OCI-LY7 (cell line): ENCODE data around the gene HS1BP3.

ENCODE experiments used
- EZH2phosphoT487 ChIP-seq: fragments of 200-600 bp; sonication (generic); IDR thresholded peaks from 2 replicates; pipeline ENCODE4 v1.6.1; 2018; ENCODE audit warnings: low read depth, borderline replicate concordance, mild to moderate bottlenecking, mixed run types, antibody characterized with exemption, low read length, moderate library complexity, mixed read lengths
- TF ChIP-seq, protein P1 (sequence below): fragments of 200-600 bp; sonication (generic); conservative IDR thresholded peaks from 2 replicates; pipeline ENCODE4 v1.5.1; 2014; ENCODE audit warnings: mild to moderate bottlenecking, antibody characterized with exemption, low read length, moderate library complexity, mixed read lengths

DNA sequence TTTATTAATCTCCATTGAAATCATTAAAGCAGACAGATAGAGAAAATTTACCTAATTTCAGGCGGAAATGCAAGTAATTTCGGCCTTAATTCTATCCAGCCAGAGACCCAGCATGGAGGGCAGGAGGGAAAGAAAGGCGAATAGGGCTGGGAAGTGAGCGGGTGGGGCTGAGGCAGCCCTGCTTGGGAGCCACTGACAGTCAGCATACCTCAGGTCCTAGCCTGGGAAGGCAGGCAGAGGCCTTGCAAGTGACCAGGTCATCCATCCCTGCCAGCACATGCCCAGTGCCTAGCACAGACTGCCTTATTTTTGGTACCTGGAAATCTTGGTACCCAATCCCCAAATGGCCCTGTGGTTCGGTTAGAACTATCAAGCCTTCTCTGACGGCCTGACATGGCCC is 17.6 kb upstream of the HS1BP3 start:
- TF ChIP-seq, protein P1, sequence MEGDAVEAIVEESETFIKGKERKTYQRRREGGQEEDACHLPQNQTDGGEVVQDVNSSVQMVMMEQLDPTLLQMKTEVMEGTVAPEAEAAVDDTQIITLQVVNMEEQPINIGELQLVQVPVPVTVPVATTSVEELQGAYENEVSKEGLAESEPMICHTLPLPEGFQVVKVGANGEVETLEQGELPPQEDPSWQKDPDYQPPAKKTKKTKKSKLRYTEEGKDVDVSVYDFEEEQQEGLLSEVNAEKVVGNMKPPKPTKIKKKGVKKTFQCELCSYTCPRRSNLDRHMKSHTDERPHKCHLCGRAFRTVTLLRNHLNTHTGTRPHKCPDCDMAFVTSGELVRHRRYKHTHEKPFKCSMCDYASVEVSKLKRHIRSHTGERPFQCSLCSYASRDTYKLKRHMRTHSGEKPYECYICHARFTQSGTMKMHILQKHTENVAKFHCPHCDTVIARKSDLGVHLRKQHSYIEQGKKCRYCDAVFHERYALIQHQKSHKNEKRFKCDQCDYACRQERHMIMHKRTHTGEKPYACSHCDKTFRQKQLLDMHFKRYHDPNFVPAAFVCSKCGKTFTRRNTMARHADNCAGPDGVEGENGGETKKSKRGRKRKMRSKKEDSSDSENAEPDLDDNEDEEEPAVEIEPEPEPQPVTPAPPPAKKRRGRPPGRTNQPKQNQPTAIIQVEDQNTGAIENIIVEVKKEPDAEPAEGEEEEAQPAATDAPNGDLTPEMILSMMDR = no peak
- no peak for TF ChIP-seq EZH2phosphoT487
